Activated CD4-positive, alpha-beta memory T cell treated with anti-CD3 and anti-CD28 coated beads, Interleukin-2, amount 10 ng/mL, durations not matched to agents 7 days and 5 days (primary cell): ENCODE results near the gene PLA2G4B. TPM values are rescaled to one million over a fixed set of nuclear protein-coding genes. Genes with fewer than 3 reads are reported as not detected.

ENCODE experiments used
- CTCF ChIA-PET: fragments of 350-600 bp; sonication (Branson Sonifier 250); formaldehyde crosslinking; loops from one replicate; lab custom pipeline; 2021; ENCODE audit warnings: antibody characterized with exemption, inconsistent platforms; lab: Charles Lee
- POLR2A ChIA-PET: fragments of 350-600 bp; sonication (Branson Sonifier 250); formaldehyde crosslinking; loops from one replicate; lab custom pipeline; 2021; ENCODE audit warnings: antibody characterized with exemption; lab: Charles Lee
- DNase-seq: peaks from one replicate; pipeline ENCODE4 v3.0.0-alpha.2; 2020
- H3K27ac Mint-ChIP-seq: one replicate; pipeline ENCODE4 v1.8.0; 2021; ENCODE audit warnings: mild to moderate bottlenecking, mixed read lengths
- H3K27me3 Mint-ChIP-seq: one replicate; pipeline ENCODE4 v1.8.0; 2021; ENCODE audit warnings: mixed read lengths
- H3K36me3 Mint-ChIP-seq: one replicate; pipeline ENCODE4 v1.8.0; 2021; ENCODE audit warnings: low read depth, mixed read lengths
- H3K4me1 Mint-ChIP-seq: one replicate; pipeline ENCODE4 v1.8.0; 2021; ENCODE audit warnings: mixed read lengths
- H3K4me3 Mint-ChIP-seq: one replicate; pipeline ENCODE4 v1.8.0; 2021; ENCODE audit warnings: mild to moderate bottlenecking, mixed read lengths
- H3K9me3 Mint-ChIP-seq: one replicate; pipeline ENCODE4 v1.8.0; 2021; ENCODE audit warnings: mixed read lengths
- total RNA-seq, 2 experiments: library from RNA; stranded (reverse); gene quantifications; one replicate each; pipeline ENCODE4 v1.2.3, GENCODE V29; 2021

The PLA2G4B gene
- total RNA-seq, 2 experiments from 2014 or later = 6.0 to 6.8 TPM

GRCh38 chr15:41880156-41880877 lies 41.7 kb downstream of the PLA2G4B start:
- H3K36me3 Mint-ChIP-seq = peaks cover 2% of the 10 kb centered on the region
- H3K4me1 Mint-ChIP-seq = peaks cover 7% of the 10 kb centered on the region

GRCh38 chr15:41881086-41881485 lies 42.4 kb downstream of the PLA2G4B start:
- Mint-ChIP-seq H3K4me3 (no peak overlapping the region), H3K36me3 (peaks cover 2% of the 10 kb centered on the region), H3K27me3 (peaks cover 15% of the 10 kb centered on the region), H3K9me3 (no peaks in the 10 kb centered on the region), H3K27ac (no peak overlapping the region), H3K4me1 (peaks cover 7% of the 10 kb centered on the region)
- CTCF ChIA-PET = interaction anchor here (1.8 kb wide), 1 partner anchor 108 kb away, joined by 7 read pairs; the partner anchor contains the start of gene MAPKBP1
- POLR2A ChIA-PET = interaction anchor here (2.0 kb wide), 1 partner anchor 10 kb away, joined by 6 read pairs; no protein-coding TSS in a partner anchor
- no peak for DNase-seq

More at GRCh38 chr15:41880156-41880877, 41.7 kb downstream of the PLA2G4B start:
- Mint-ChIP-seq H3K4me3 (no peak overlapping the region), H3K27ac (no peak overlapping the region), H3K9me3 (no peaks in the 10 kb centered on the region), H3K27me3 (peaks cover 15% of the 10 kb centered on the region)
- POLR2A ChIA-PET = interaction anchor here (2.0 kb wide), 1 partner anchor 10 kb away, joined by 6 read pairs; no protein-coding TSS in a partner anchor
- CTCF ChIA-PET = no interaction called here
- DNase-seq = no peak

GRCh38 chr15:41881550-41881919 lies 42.9 kb downstream of the PLA2G4B start:
- Mint-ChIP-seq H3K27me3 (peaks cover 15% of the 10 kb centered on the region), H3K9me3 (no peaks in the 10 kb centered on the region), H3K4me1 (peaks cover 7% of the 10 kb centered on the region), H3K36me3 (peaks cover 2% of the 10 kb centered on the region), H3K27ac (no peak overlapping the region), H3K4me3 (no peak overlapping the region)
- ChIA-PET CTCF (interaction anchor here (0.8 to 1.8 kb wide), 2 partner anchors 44 to 108 kb away, joined by 3 to 7 read pairs; partner anchors contain the start of gene MAPKBP1), POLR2A (interaction anchor here (2.0 kb wide), 1 partner anchor 11 kb away, joined by 6 read pairs; no protein-coding TSS in a partner anchor)
- no peak for DNase-seq

- peaks cover 2% of the 10 kb centered on the region for H3K36me3 Mint-ChIP-seq
- ChIA-PET CTCF (interaction anchor here (0.8 to 1.8 kb wide), 2 partner anchors 44 to 109 kb away, joined by 3 to 7 read pairs; partner anchors contain the start of gene MAPKBP1), POLR2A (interaction anchor here (1.1 to 2.0 kb wide), 3 partner anchors 11 to 55 kb away, joined by 3 to 6 read pairs (median 5); no protein-coding TSS in a partner anchor)
- no peak overlapping the region for H3K4me3 Mint-ChIP-seq
- H3K4me1 Mint-ChIP-seq = peaks cover 7% of the 10 kb centered on the region
- no peak for DNase-seq
- no peaks in the 10 kb centered on the region for H3K9me3 Mint-ChIP-seq
- no peak overlapping the region for H3K27ac Mint-ChIP-seq
- peaks cover 15% of the 10 kb centered on the region for H3K27me3 Mint-ChIP-seq
These were observed 43.5 kb downstream of the PLA2G4B start for GRCh38 chr15:41881920-41882688.

GRCh38 chr15:41882689-41883483 lies 44.2 kb downstream of the PLA2G4B start:
- CTCF ChIA-PET = interaction anchor here (1.2 to 1.8 kb wide), 2 partner anchors 12 to 109 kb away, joined by 3 to 7 read pairs; partner anchors contain the start of gene MAPKBP1
- DNase-seq = no peak
- no peaks in the 10 kb centered on the region for H3K9me3 Mint-ChIP-seq
- POLR2A ChIA-PET = interaction anchor here (1.1 to 1.6 kb wide), 2 partner anchors 22 to 54 kb away, joined by 3 to 5 read pairs; no protein-coding TSS in a partner anchor
- peaks cover 15% of the 10 kb centered on the region for H3K27me3 Mint-ChIP-seq
- no peak overlapping the region for H3K4me3 Mint-ChIP-seq
- no peak overlapping the region for H3K27ac Mint-ChIP-seq
- H3K36me3 Mint-ChIP-seq = peaks cover 2% of the 10 kb centered on the region
- peaks cover 14% of the 10 kb centered on the region for H3K4me1 Mint-ChIP-seq

- no peak for DNase-seq
- Mint-ChIP-seq H3K27ac (no peak overlapping the region), H3K4me3 (no peak overlapping the region), H3K9me3 (no peaks in the 10 kb centered on the region), H3K36me3 (peaks cover 3% of the 10 kb centered on the region), H3K4me1 (peaks cover 19% of the 10 kb centered on the region), H3K27me3 (peaks cover 15% of the 10 kb centered on the region)
- ChIA-PET POLR2A (interaction anchor here (1.6 kb wide), 1 partner anchor 53 kb away, joined by 5 read pairs; no protein-coding TSS in a partner anchor), CTCF (interaction anchor here (1.2 kb wide), 1 partner anchor 13 kb away, joined by 3 read pairs; no protein-coding TSS in a partner anchor)
These were observed 44.8 kb downstream of the PLA2G4B start for GRCh38 chr15:41883484-41883825.

- H3K4me3 Mint-ChIP-seq = no peak overlapping the region
- H3K4me1 Mint-ChIP-seq = peaks cover 29% of the 10 kb centered on the region
- H3K9me3 Mint-ChIP-seq = no peaks in the 10 kb centered on the region
- H3K27me3 Mint-ChIP-seq = peaks cover 15% of the 10 kb centered on the region
- H3K27ac Mint-ChIP-seq = no peak overlapping the region
- DNase-seq = no peak
- POLR2A ChIA-PET = no interaction called here
- CTCF ChIA-PET = interaction anchor here (1.2 kb wide), 1 partner anchor 14 kb away, joined by 3 read pairs; no protein-coding TSS in a partner anchor
- H3K36me3 Mint-ChIP-seq = peaks cover 10% of the 10 kb centered on the region
These were observed 45.8 kb downstream of the PLA2G4B start for GRCh38 chr15:41884458-41884857.

GRCh38 chr15:41885321-41885720 lies 46.7 kb downstream of the PLA2G4B start:
- ChIA-PET POLR2A (no interaction called here), CTCF (no interaction called here)
- H3K4me3 Mint-ChIP-seq = no peak overlapping the region
- peaks cover 33% of the 10 kb centered on the region for H3K4me1 Mint-ChIP-seq
- H3K27ac Mint-ChIP-seq = no peak overlapping the region
- H3K9me3 Mint-ChIP-seq = no peaks in the 10 kb centered on the region
- DNase-seq = no peak
- H3K36me3 Mint-ChIP-seq = peaks cover 12% of the 10 kb centered on the region
- H3K27me3 Mint-ChIP-seq = peaks cover 15% of the 10 kb centered on the region

- Mint-ChIP-seq H3K36me3 (peaks cover 12% of the 10 kb centered on the region), H3K9me3 (no peaks in the 10 kb centered on the region), H3K27me3 (peaks cover 11% of the 10 kb centered on the region), H3K4me1 (peaks cover 33% of the 10 kb centered on the region), H3K4me3 (no peak overlapping the region), H3K27ac (no peak overlapping the region)
- ChIA-PET POLR2A (no interaction called here), CTCF (interaction anchor here (0.5 to 0.6 kb wide), 2 partner anchors 108 to 1080 kb away, joined by 3 read pairs; no protein-coding TSS in a partner anchor)
- DNase-seq = no peak
These were observed 47.2 kb downstream of the PLA2G4B start for GRCh38 chr15:41885841-41886240.

- Mint-ChIP-seq H3K27me3 (peaks cover 3% of the 10 kb centered on the region), H3K9me3 (no peaks in the 10 kb centered on the region), H3K4me1 (peaks cover 29% of the 10 kb centered on the region), H3K4me3 (no peak overlapping the region), H3K36me3 (peaks cover 10% of the 10 kb centered on the region), H3K27ac (no peak overlapping the region)
- POLR2A ChIA-PET = no interaction called here
- no peak for DNase-seq
- CTCF ChIA-PET = interaction anchor here (0.7 kb wide), 1 partner anchor 18 kb away, joined by 4 read pairs; no protein-coding TSS in a partner anchor
These were observed 48.1 kb downstream of the PLA2G4B start for GRCh38 chr15:41886741-41887140.

GRCh38 chr15:41887161-41887560 lies 48.5 kb downstream of the PLA2G4B start:
- H3K27ac Mint-ChIP-seq = no peak overlapping the region

GRCh38 chr15:41887893-41888292 lies 49.2 kb downstream of the PLA2G4B start:
- ChIA-PET CTCF (interaction anchor here (1.1 kb wide), 1 partner anchor 113 kb away, joined by 5 read pairs; the partner anchor contains the start of gene MAPKBP1), POLR2A (no interaction called here)
- peaks cover 10% of the 10 kb centered on the region for H3K36me3 Mint-ChIP-seq
- no peak overlapping the region for H3K4me3 Mint-ChIP-seq
- H3K4me1 Mint-ChIP-seq = peaks cover 36% of the 10 kb centered on the region
- H3K27ac Mint-ChIP-seq = no peak overlapping the region
- no peaks in the 10 kb centered on the region for H3K9me3 Mint-ChIP-seq
- no peaks in the 10 kb centered on the region for H3K27me3 Mint-ChIP-seq
- DNase-seq = no peak

More at GRCh38 chr15:41887161-41887560, 48.5 kb downstream of the PLA2G4B start:
- H3K4me1 Mint-ChIP-seq = peaks cover 30% of the 10 kb centered on the region
- H3K27me3 Mint-ChIP-seq = peaks cover 3% of the 10 kb centered on the region
- DNase-seq = no peak
- CTCF ChIA-PET = no interaction called here
- peaks cover 10% of the 10 kb centered on the region for H3K36me3 Mint-ChIP-seq
- POLR2A ChIA-PET = no interaction called here
- H3K4me3 Mint-ChIP-seq = no peak overlapping the region
- H3K9me3 Mint-ChIP-seq = no peaks in the 10 kb centered on the region
